Keratinocyte (primary cell): ENCODE results near the gene SENP8.

ENCODE experiments used
- CTCF ChIP-seq, 3 experiments: IDR thresholded peaks in 1 of 3; conservative IDR thresholded peaks in 1 of 3; optimal IDR thresholded peaks in 1 of 3; 2 replicates in 2 of 3; 3 replicates in 1 of 3; pipeline versions ENCODE3 to v1.5.1; 2011; ENCODE audit warnings: low read length in 3 of 3, mild to moderate bottlenecking in 3 of 3, moderate library complexity in 2 of 3, control low read depth in 1 of 3, inconsistent platforms in 1 of 3; ENCODE audit not compliant: insufficient read depth in 2 of 3; ENCODE audit errors: extremely low read depth in 1 of 3
- EZH2 ChIP-seq: IDR thresholded peaks from one replicate; pipeline ENCODE4 v1.6.1; 2012; ENCODE audit warnings: inconsistent platforms, mild to moderate bottlenecking, low read length, moderate library complexity

GRCh38 chr15:72112805-72113204, 5.4 kb upstream of the SENP8 start:
- TF ChIP-seq CTCF (optimal IDR thresholded peaks at IDR 0.05 in 1 of 3, IDR thresholded peaks at IDR 0.05 in 1 of 3, conservative IDR thresholded peaks at IDR 0.05 in 1 of 3; ENCODE audit: extremely low read depth in 1 of 3, insufficient read depth in 2 of 3, low read length in 3 of 3): no peak
- no peak for TF ChIP-seq EZH2
